Neural crest cell (in vitro differentiated cells): ENCODE data around the gene LPP. TPM values are rescaled to one million over a fixed set of nuclear protein-coding genes. Genes with fewer than 3 reads are reported as not detected.

Experiments
- DNase-seq: peaks from one replicate; pipeline ENCODE4 v3.0.0; 2021; ENCODE audit warnings: low read depth, mixed read lengths, low spot score
- H3K27ac Mint-ChIP-seq: one replicate; pipeline ENCODE4 v1.8.0; 2021; ENCODE audit warnings: mild to moderate bottlenecking, mixed read lengths; ENCODE audit not compliant: unreplicated experiment
- H3K27me3 Mint-ChIP-seq: 2 replicates; pipeline ENCODE4 v1.8.0; 2021; ENCODE audit warnings: low read depth, mild to moderate bottlenecking, mixed read lengths
- H3K36me3 Mint-ChIP-seq: 2 replicates; pipeline ENCODE4 v1.8.0; 2021; ENCODE audit warnings: low read depth, mild to moderate bottlenecking, mixed read lengths
- H3K4me1 Mint-ChIP-seq: 2 replicates; pipeline ENCODE4 v1.8.0; 2021; ENCODE audit warnings: mixed read lengths
- H3K4me3 Mint-ChIP-seq: one replicate; pipeline ENCODE4 v1.8.0; 2021; ENCODE audit warnings: mild to moderate bottlenecking, mixed read lengths
- H3K9me3 Mint-ChIP-seq: 2 replicates; pipeline ENCODE4 v1.8.0; 2021; ENCODE audit warnings: mixed read lengths
- total RNA-seq: library from RNA; stranded (reverse); gene quantifications from 2 replicates; pipeline ENCODE4 v1.2.1, GENCODE V29; 2021
- TF ChIP-seq, protein P1 (sequence below): fragments of 200-600 bp; sonication (generic); conservative IDR thresholded peaks from 2 replicates; pipeline ENCODE4 v1.5.0; 2021; ENCODE audit warnings: antibody characterized with exemption, mild to moderate bottlenecking

The LPP gene
- total RNA-seq, 1 donor from 2014 or later, result 38.7 TPM

DNA sequence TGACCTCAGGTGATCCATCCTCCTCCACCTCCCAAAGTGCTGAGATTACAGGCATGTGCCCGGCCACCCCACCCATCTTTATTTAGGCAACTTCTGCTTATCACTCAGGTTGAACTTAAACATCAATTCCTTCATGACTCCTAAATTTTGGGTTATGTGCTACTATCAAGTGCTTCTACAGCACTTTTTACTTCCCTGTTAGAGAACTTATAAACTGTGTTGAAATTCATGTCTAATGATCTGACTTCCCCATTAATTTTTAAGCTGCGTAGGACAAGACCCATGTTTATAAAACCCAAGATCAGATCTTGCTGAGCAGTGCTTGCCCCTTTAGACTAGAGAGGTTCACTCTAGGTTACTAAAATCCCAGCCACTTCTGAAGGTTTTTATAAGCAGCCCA lies 751.6 kb downstream of the LPP start:
- TF ChIP-seq, protein P1, sequence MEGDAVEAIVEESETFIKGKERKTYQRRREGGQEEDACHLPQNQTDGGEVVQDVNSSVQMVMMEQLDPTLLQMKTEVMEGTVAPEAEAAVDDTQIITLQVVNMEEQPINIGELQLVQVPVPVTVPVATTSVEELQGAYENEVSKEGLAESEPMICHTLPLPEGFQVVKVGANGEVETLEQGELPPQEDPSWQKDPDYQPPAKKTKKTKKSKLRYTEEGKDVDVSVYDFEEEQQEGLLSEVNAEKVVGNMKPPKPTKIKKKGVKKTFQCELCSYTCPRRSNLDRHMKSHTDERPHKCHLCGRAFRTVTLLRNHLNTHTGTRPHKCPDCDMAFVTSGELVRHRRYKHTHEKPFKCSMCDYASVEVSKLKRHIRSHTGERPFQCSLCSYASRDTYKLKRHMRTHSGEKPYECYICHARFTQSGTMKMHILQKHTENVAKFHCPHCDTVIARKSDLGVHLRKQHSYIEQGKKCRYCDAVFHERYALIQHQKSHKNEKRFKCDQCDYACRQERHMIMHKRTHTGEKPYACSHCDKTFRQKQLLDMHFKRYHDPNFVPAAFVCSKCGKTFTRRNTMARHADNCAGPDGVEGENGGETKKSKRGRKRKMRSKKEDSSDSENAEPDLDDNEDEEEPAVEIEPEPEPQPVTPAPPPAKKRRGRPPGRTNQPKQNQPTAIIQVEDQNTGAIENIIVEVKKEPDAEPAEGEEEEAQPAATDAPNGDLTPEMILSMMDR, result no peak
- Mint-ChIP-seq H3K9me3 (no peaks in the 10 kb centered on the region), H3K4me1 (peaks cover 8% of the 10 kb centered on the region), H3K27ac (no peak overlapping the region), H3K4me3 (no peak overlapping the region), H3K27me3 (no peaks in the 10 kb centered on the region), H3K36me3 (no peaks in the 10 kb centered on the region)
- no peak for DNase-seq

DNA sequence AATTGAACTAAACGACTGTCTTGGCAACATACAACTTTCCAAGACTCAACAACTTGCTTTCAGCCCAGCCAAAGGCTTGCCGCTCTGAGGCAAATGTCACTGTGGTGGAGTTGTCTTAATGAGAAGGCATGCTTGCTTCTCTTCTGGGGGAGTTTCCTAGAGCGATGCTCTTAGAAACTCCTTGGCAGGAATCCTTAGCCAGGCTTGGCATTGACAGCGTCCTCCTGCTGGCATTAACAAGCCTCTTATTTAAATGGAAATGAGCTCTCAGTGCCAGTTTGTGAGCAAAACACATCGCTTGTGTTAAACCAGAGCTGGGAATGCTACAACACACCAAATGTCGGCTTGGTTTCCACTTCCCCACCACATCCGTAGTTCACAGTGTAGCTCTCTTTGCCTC lies 752.3 kb downstream of the LPP start:
- Mint-ChIP-seq H3K4me1 (peaks cover 6% of the 10 kb centered on the region), H3K36me3 (no peaks in the 10 kb centered on the region), H3K9me3 (no peaks in the 10 kb centered on the region), H3K27me3 (no peaks in the 10 kb centered on the region), H3K4me3 (no peak overlapping the region), H3K27ac (no peak overlapping the region)
- DNase-seq, result no peak
- TF ChIP-seq, protein P1, result no peak

DNA sequence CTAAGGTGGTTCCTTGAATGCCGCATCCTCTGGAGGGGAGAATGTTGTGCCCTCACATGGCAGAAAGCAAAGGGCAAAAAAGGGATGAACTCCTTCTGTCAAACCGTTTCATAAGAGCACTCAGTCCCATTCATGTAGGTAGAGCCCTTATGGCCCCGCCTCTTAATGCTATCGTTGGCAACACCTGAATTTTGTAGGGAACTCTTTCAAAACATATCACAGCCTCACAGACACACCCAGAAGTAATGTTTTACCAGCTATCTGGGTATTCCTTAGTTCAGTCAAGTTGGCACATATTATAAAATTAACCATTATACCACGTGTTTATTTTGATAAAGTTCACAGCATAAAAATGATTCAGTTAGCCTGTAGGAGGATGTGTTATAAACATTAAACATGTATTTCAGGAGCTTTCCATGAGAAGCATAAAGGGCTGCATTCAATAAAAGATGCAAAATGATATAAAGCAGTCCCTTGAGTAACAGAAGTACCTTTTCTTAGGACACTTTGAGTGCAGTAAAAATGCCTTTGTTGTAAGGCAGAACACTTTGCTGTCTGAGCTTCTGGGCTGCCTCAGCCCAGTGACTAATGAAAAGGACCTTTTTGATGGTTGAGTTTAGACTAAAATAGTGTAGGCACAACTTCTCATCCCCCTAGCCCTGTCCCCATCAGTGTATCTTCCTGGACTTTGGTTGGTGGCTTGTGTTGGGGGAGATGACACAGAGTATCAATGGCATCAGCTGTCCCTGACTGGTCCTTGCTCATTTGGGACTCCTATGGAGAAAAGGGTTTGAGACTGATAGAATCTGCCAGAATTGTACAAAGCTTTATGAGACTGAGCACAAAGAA lies 754.3 kb downstream of the LPP start:
- Mint-ChIP-seq H3K4me1 (no peaks in the 10 kb centered on the region), H3K27ac (peak overlapping the region; percentile 45), H3K36me3 (no peaks in the 10 kb centered on the region), H3K9me3 (no peaks in the 10 kb centered on the region), H3K4me3 (no peak overlapping the region), H3K27me3 (no peaks in the 10 kb centered on the region)
- TF ChIP-seq, protein P1, result no peak
- no peak for DNase-seq

DNA sequence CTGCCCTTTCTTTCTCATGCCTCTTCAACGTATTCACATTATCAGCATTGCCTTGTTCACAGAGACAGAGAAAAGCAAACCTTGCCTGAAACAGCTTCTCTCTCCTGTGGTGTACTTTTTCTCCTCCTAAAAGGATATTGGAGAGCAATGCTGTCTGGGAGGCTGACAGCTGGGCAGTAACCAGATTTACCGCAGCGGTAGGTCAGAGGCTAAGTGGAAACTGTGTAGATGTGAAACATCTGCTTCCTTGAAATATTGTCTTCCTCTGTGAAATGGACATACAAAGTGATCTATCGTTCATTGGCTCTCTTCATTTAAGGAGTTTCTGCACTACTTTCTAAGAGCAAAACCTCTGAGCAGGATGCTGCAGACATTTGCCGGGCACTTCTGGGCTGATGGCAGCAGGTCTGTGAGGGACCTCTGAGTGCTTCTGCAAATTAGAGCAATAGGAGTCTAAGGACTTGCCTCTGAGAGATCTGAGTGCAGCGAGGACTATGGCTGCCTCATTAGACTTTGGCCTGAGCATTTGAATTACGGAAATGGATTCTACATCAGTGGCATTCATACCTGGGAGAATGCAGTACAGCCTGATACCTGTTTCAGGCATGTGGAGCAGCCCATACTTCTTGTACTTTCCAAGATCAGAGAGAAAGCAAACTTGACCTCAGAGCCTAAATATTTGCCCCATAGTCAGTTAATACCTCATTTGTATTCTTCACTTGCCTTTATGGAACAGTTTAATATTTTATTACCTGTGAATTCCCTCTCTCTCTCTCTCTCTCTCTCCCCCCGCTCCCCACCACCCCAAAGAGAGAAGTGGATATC lies 757.3 kb downstream of the LPP start:
- Mint-ChIP-seq H3K4me1 (no peaks in the 10 kb centered on the region), H3K27me3 (no peaks in the 10 kb centered on the region)
- DNase-seq, result no peak

DNA sequence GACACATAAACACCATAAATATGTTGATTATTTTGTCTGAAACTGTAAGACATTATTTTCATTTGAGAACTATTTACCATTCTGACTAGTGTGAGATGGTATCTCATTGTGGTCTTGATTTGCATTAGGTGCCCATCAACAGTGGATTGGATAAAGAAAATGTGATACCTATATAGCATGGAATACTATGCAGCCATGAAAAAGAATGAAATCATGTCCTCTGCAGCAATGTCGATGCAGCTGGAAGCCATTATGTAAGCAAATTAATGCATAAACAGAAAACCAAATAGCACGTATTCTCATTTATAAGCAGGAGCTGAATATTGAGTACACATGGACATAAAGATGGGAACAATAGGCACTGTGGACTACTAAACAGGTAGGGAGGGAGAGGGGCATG lies 759.1 kb downstream of the LPP start:
- H3K27me3 Mint-ChIP-seq, result no peaks in the 10 kb centered on the region
- H3K36me3 Mint-ChIP-seq, result no peaks in the 10 kb centered on the region
- H3K27ac Mint-ChIP-seq, result no peak overlapping the region
- TF ChIP-seq, protein P1, result no peak
- no peak for DNase-seq
- no peaks in the 10 kb centered on the region for H3K4me1 Mint-ChIP-seq
- no peak overlapping the region for H3K4me3 Mint-ChIP-seq
- H3K9me3 Mint-ChIP-seq, result no peaks in the 10 kb centered on the region

More for the DNA sequence above, 757.3 kb downstream of the LPP start:
- TF ChIP-seq, protein P1, result no peak
- Mint-ChIP-seq H3K36me3 (no peaks in the 10 kb centered on the region), H3K9me3 (no peaks in the 10 kb centered on the region), H3K4me3 (no peak overlapping the region), H3K27ac (no peak overlapping the region)
